PC-9 (cell line): ENCODE measurements around the gene CAPN1. TPM values are rescaled to one million over a fixed set of nuclear protein-coding genes. Genes with fewer than 3 reads are reported as not detected.

Experiments used
- BruUV-seq: library from RNA; stranded (reverse); fragments of 400-500 nt; replicated peaks from 2 replicates; lab custom pipeline; 2021; lab: Mats Ljungman, UMichigan
- CTCF ChIA-PET: fragments of 300-600 bp; sonication (Branson Sonifier 250); formaldehyde crosslinking; loops from one replicate; lab custom pipeline; 2022; ENCODE audit warnings: antibody characterized with exemption; lab: Charles Lee
- POLR2A ChIA-PET: fragments of 300-600 bp; sonication (Branson Sonifier 250); formaldehyde crosslinking; loops from one replicate; lab custom pipeline; 2022; ENCODE audit warnings: antibody characterized with exemption; ENCODE audit not compliant: unreplicated experiment; lab: Charles Lee
- DNase-seq, 2 experiments: peaks; one replicate each; pipeline versions ENCODE4 v3.0.0 to v3.0.0-alpha.2; 2015 to 2022; ENCODE audit warnings: mixed read lengths in 1 of 2
- H2AFZ ChIP-seq: fragments of 200-600 bp; sonication (generic); 2 replicates; pipeline ENCODE4 v1.8.1; 2017; ENCODE audit warnings: antibody characterized with exemption
- H3F3A ChIP-seq: fragments of 200-600 bp; sonication (generic); 2 replicates; pipeline ENCODE4 v1.8.1; 2017; ENCODE audit warnings: antibody characterized with exemption, mild to moderate bottlenecking, low read depth; ENCODE audit not compliant: insufficient read depth
- H3K27ac ChIP-seq: fragments of 200-600 bp; sonication (generic); 2 replicates; pipeline ENCODE4 v1.6.1; 2016; ENCODE audit warnings: mixed run types
- H3K27me3 ChIP-seq: fragments of 200-600 bp; sonication (generic); 2 replicates; pipeline ENCODE4 v1.6.1; 2016; ENCODE audit warnings: low read depth, mixed run types; ENCODE audit not compliant: insufficient read depth
- H3K36me3 ChIP-seq: fragments of 200-600 bp; sonication (generic); 2 replicates; pipeline ENCODE4 v1.6.1; 2016; ENCODE audit warnings: low read depth, mixed run types
- H3K4me1 ChIP-seq: fragments of 200-600 bp; sonication (generic); replicated peaks from 2 replicates; pipeline ENCODE4 v1.6.1; 2016; ENCODE audit warnings: mixed run types; ENCODE audit not compliant: insufficient read depth
- H3K4me2 ChIP-seq: fragments of 200-600 bp; sonication (generic); 2 replicates; pipeline ENCODE4 v1.6.1; 2017; ENCODE audit warnings: mixed run types
- H3K4me3 ChIP-seq: fragments of 200-600 bp; sonication (generic); 2 replicates; pipeline ENCODE4 v1.6.1; 2016; ENCODE audit warnings: mixed run types
- H3K79me2 ChIP-seq: fragments of 200-600 bp; sonication (generic); 2 replicates; pipeline ENCODE4 v1.6.1; 2017; ENCODE audit warnings: low read depth, mixed run types
- H3K9me2 ChIP-seq: fragments of 200-600 bp; sonication (generic); 2 replicates; pipeline ENCODE4 v1.8.1; 2017; ENCODE audit warnings: mild to moderate bottlenecking; ENCODE audit not compliant: insufficient read depth
- H3K9me3 ChIP-seq: fragments of 200-600 bp; sonication (generic); 2 replicates; pipeline ENCODE4 v1.8.1; 2016; ENCODE audit warnings: low read depth; ENCODE audit not compliant: insufficient read depth
- H4K20me1 ChIP-seq: fragments of 200-600 bp; sonication (generic); 2 replicates; pipeline ENCODE4 v1.8.1; 2017; ENCODE audit not compliant: insufficient read depth
- EZH2 ChIP-seq: fragments of 200-600 bp; sonication (generic); IDR thresholded peaks from 2 replicates; pipeline ENCODE4 v1.8.0; 2017; ENCODE audit warnings: antibody characterized with exemption, low read depth
- intact Hi-C: fragments of 100-400 bp; cut with micrococcal nuclease; formaldehyde crosslinking; loops from one replicate; pipeline ENCODE4 v1.10.0; 2022; ENCODE audit not compliant: unreplicated experiment
- total RNA-seq: library from RNA; stranded (reverse); gene quantifications from 2 replicates; pipeline ENCODE4 v1.2.3, GENCODE V29; 2021
- TF ChIP-seq, protein P1 (sequence below): fragments of 200-600 bp; sonication (generic); conservative IDR thresholded peaks from 2 replicates; pipeline ENCODE4 v1.6.1; 2017; ENCODE audit warnings: mixed run types, antibody characterized with exemption, mild to moderate bottlenecking, moderate library complexity

Gene CAPN1
- total RNA-seq, 1 experiment from 2014 or later = 559 TPM

DNA sequence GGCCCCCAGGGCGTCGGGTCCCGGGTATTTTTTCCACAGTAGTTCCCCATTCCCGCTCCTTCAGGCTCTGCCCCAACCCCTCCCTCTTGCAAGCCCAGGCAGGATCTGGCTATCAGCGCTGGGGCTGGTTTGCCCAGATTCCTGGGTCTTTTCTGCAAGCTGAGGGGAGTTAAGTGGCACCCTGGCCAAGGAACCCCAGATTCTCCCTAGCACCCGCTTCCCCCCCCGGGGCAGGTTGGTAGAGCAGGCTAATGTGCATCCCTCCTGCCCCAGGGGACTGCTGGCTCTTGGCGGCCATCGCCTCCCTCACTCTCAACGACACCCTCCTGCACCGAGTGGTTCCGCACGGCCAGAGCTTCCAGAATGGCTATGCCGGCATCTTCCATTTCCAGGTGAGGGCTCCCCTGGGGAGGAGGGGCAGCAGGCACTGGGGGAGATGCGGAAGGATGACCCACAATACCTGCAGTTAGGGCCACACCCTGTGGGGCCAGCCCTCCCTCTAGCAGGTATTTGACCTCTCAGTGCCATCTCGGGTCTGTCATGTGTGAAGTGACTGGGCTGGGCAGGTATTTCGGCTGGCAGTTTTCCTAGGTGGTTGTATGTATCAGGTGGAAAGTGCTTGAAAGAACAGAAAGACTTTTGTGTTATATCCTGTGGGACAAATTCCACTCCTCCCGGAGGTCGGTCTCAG lies 1.6 kb downstream of the CAPN1 start:
- no peak overlapping the region for H2AFZ ChIP-seq
- H3K4me1 ChIP-seq = peaks cover 32% of the 10 kb centered on the region
- no TSS peak for BruUV-seq
- H3K9me2 ChIP-seq = no peaks in the 10 kb centered on the region
- H3K27me3 ChIP-seq = no peaks in the 10 kb centered on the region
- H3K79me2 ChIP-seq = peaks cover 70% of the 10 kb centered on the region
- peaks cover 50% of the 10 kb centered on the region for H3F3A ChIP-seq
- peak overlapping the region; percentile 97 for H3K4me3 ChIP-seq
- H3K9me3 ChIP-seq = no peaks in the 10 kb centered on the region
- peaks cover 27% of the 10 kb centered on the region for H3K36me3 ChIP-seq
- CTCF ChIA-PET = interaction anchor here (0.6 to 1.4 kb wide), 2 partner anchors 15 to 66 kb away, joined by 3 to 5 read pairs; partner anchors contain the start of gene ZNHIT2
- H4K20me1 ChIP-seq = peaks cover 19% of the 10 kb centered on the region
- peak overlapping the region; percentile 81 for H3K27ac ChIP-seq
- peak; percentile 92 to 94 for DNase-seq
- POLR2A ChIA-PET = interaction anchor here (0.5 to 1.8 kb wide), 5 partner anchors 61 to 176 kb away, joined by 3 to 10 read pairs (median 4); partner anchors contain the start of genes FAU, MRPL49 and SNX15
- H3K4me2 ChIP-seq = peak overlapping the region; percentile 96
- intact Hi-C loops = loop anchor here (1.0 to 5.0 kb wide), 5 partner anchors 48 to 341 kb away; partner anchors contain the start of genes ATG2A, CDC42BPG, FAU and MRPL49
- TF ChIP-seq, protein P1, sequence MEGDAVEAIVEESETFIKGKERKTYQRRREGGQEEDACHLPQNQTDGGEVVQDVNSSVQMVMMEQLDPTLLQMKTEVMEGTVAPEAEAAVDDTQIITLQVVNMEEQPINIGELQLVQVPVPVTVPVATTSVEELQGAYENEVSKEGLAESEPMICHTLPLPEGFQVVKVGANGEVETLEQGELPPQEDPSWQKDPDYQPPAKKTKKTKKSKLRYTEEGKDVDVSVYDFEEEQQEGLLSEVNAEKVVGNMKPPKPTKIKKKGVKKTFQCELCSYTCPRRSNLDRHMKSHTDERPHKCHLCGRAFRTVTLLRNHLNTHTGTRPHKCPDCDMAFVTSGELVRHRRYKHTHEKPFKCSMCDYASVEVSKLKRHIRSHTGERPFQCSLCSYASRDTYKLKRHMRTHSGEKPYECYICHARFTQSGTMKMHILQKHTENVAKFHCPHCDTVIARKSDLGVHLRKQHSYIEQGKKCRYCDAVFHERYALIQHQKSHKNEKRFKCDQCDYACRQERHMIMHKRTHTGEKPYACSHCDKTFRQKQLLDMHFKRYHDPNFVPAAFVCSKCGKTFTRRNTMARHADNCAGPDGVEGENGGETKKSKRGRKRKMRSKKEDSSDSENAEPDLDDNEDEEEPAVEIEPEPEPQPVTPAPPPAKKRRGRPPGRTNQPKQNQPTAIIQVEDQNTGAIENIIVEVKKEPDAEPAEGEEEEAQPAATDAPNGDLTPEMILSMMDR = no peak
- no peak for TF ChIP-seq EZH2

DNA sequence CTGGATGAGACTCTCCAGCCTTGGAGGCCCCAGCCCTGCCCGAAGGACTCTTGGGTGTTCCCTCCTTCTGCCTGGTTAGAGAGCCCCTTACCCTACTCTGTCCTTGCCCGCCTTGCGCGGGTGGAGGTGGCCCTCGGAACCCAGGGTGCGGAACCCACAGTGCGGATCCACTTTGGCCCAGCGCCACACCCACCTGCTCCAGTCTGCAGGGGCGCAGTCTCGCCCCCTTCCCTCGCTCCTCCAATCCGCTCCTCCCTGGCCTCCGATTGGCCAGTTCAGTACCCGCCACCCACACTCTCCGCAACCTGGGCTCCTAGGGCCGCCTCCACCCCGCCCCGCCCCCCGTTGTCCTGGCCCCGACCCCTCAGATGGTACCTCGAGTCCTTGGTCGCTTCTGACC lies 2.4 kb downstream of the CAPN1 start:
- Histone ChIP-seq H3K27me3 (no peaks in the 10 kb centered on the region), H4K20me1 (peaks cover 19% of the 10 kb centered on the region), H3K9me3 (no peaks in the 10 kb centered on the region), H3K4me2 (peak overlapping the region; percentile 96), H3K36me3 (peaks cover 33% of the 10 kb centered on the region), H3K4me3 (peak overlapping the region; percentile 97; the same call in 1 of the 2 replicates), H3K27ac (peak overlapping the region; percentile 81), H3F3A (peaks cover 48% of the 10 kb centered on the region), H3K4me1 (peaks cover 32% of the 10 kb centered on the region), H2AFZ (no peak overlapping the region), H3K79me2 (peaks cover 74% of the 10 kb centered on the region), H3K9me2 (no peaks in the 10 kb centered on the region)
- intact Hi-C loops = loop anchor here (5.0 kb wide), 2 partner anchors 157 to 342 kb away; partner anchors contain the start of genes CDC42BPG and SNX15
- TF ChIP-seq EZH2 = no peak
- TF ChIP-seq, protein P1 = no peak
- ChIA-PET POLR2A (no interaction called here), CTCF (no interaction called here)
- BruUV-seq = no TSS peak
- DNase-seq = no peak

DNA sequence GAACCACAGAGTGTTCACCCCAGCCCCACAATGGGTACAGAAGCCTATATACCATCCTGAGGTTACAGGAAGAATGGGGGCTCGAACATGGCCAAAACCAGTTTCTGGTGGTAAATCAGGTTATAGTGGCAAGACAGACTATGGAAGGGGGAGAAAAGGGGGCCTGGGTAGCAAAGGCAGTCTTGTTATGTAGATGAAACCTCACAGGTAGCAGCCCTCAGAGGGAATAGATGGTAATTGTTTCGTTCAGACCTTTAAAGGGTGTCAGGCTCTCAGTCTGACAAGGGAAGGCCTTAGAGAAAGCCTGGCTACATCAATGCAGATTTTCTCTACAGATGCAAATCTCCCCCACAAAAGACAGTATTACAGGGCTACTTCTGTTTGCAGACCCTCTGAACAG lies 3.4 kb downstream of the CAPN1 start:
- H3K36me3 ChIP-seq = peaks cover 42% of the 10 kb centered on the region
- peaks cover 28% of the 10 kb centered on the region for H3K4me1 ChIP-seq
- no peak overlapping the region for H3K4me3 ChIP-seq
- H3K9me3 ChIP-seq = no peaks in the 10 kb centered on the region
- no peak overlapping the region; the same call in 1 of the 2 replicates for H3K4me2 ChIP-seq
- H4K20me1 ChIP-seq = peaks cover 19% of the 10 kb centered on the region
- H3K9me2 ChIP-seq = no peaks in the 10 kb centered on the region
- H3K79me2 ChIP-seq = peaks cover 64% of the 10 kb centered on the region
- no peaks in the 10 kb centered on the region for H3K27me3 ChIP-seq
- intact Hi-C loops = no loop called here
- no TSS peak for BruUV-seq
- TF ChIP-seq, protein P1 = no peak
- no peak for TF ChIP-seq EZH2
- ChIA-PET CTCF (no interaction called here), POLR2A (no interaction called here)
- no peak for DNase-seq
- H2AFZ ChIP-seq = no peak overlapping the region
- H3F3A ChIP-seq = peaks cover 42% of the 10 kb centered on the region; the same call in 1 of the 2 replicates
- no peak overlapping the region; the same call in 1 of the 2 replicates for H3K27ac ChIP-seq
